ENCODE measurements around the gene ZCCHC7.

DNA sequence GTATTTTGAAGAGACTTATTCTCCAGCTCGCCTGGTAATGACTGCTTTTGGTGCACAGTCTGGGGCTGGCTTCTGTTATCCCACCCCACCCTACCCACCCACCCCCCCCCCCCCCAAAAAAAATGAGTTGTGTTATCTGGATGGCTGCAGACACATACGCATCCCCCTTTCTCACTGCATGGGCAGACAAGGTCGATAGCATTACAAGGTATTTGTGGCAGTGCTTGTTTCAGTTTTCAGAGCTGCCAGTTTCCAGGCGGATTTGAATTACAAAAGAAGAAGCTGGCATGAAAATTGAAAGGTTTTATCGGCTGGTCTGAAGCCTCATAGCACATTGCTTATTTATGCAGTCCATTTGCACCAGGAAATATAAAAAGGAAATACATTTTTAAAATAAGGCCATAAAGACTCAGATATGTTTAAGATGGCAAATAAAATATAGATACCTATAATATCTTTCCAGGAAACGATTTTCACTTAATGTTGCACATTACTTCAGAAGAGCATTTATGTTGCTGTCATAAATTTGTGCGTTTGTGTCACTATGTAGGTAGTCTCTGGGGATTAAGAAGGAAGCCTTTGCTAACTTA is 217.0 kb downstream of the ZCCHC7 start:
- TF ChIP-seq MAX (IDR thresholded peaks at IDR 0.05; ENCODE audit: insufficient read depth, insufficient read length) (no peak), POLR2AphosphoS5 (IDR thresholded peaks at IDR 0.05; ENCODE audit: insufficient read depth, low read depth, low read length) (no peak), EZH2 (IDR thresholded peaks at IDR 0.05; ENCODE audit: borderline replicate concordance, low read depth, low read length, severe bottlenecking) (no peak)
